Suprapubic skin (tissue), 4 donors: Measurements from ENCODE around the gene COG5. TPM values are rescaled to one million over a fixed set of nuclear protein-coding genes. Genes with fewer than 3 reads are reported as not detected.

Source experiments
- DNase-seq, 2 donors: peaks; one replicate each; pipeline ENCODE4 v3.0.0-alpha.2; 2019; ENCODE audit warnings: low spot score in 2 of 2
- H3K27ac ChIP-seq: fragments of 200-600 bp; sonication (generic); one replicate; pipeline ENCODE4 v1.5.1; 2019
- H3K27me3 ChIP-seq: fragments of 200-600 bp; sonication (generic); one replicate; pipeline ENCODE4 v1.5.1; 2019
- H3K36me3 ChIP-seq: fragments of 200-600 bp; sonication (generic); one replicate; pipeline ENCODE4 v1.5.1; 2019
- H3K4me1 ChIP-seq: fragments of 200-600 bp; sonication (generic); one replicate; pipeline ENCODE4 v1.5.1; 2019
- H3K4me3 ChIP-seq: fragments of 200-600 bp; sonication (generic); one replicate; pipeline ENCODE4 v1.5.1; 2019; ENCODE audit warnings: mild to moderate bottlenecking
- H3K9me3 ChIP-seq: fragments of 200-600 bp; sonication (generic); one replicate; pipeline ENCODE4 v1.5.1; 2019
- EP300 ChIP-seq: sonication (generic); formaldehyde crosslinking; IDR thresholded peaks from one replicate; pipeline ENCODE4 v1.6.1; 2017; ENCODE audit warnings: antibody characterized with exemption
- POLR2A ChIP-seq, 2 donors: fragments of 450-650 bp; IDR thresholded peaks; one replicate each; pipeline ENCODE4 v1.6.1; 2017; ENCODE audit warnings: antibody characterized with exemption in 2 of 2, mild to moderate bottlenecking in 2 of 2, moderate library complexity in 2 of 2
- POLR2AphosphoS5 ChIP-seq, 3 donors: sonication (generic); formaldehyde crosslinking; IDR thresholded peaks; one replicate each; pipeline ENCODE4 v1.6.1; 2017; ENCODE audit warnings: antibody characterized with exemption in 3 of 3
- WGBS: methylation state at CpG from one replicate; pipeline ENCODE4 v1.1.5; 2018; 5-methylcytosine and 5-hydroxymethylcytosine counted together
- total RNA-seq, 4 donors: library from RNA; depleted of rRNA; stranded (reverse); fragments of >200 nt; gene quantifications; one replicate each; pipeline ENCODE4 v1.1.0, GENCODE V29; 2016
- TF ChIP-seq, protein P1 (sequence below), 2 donors: fragments of 200-600 bp in 1 of 2; fragments of 450-650 bp in 1 of 2; sonication (generic) in 1 of 2; IDR thresholded peaks; one replicate each; pipeline ENCODE4 v1.5.1; 2016 to 2019; ENCODE audit warnings: antibody characterized with exemption in 2 of 2, mild to moderate bottlenecking in 1 of 2, moderate library complexity in 1 of 2

Gene COG5
- total RNA-seq, 4 donors from 2014 or later: 31.1 to 60.1 (median 53.7) TPM

DNA sequence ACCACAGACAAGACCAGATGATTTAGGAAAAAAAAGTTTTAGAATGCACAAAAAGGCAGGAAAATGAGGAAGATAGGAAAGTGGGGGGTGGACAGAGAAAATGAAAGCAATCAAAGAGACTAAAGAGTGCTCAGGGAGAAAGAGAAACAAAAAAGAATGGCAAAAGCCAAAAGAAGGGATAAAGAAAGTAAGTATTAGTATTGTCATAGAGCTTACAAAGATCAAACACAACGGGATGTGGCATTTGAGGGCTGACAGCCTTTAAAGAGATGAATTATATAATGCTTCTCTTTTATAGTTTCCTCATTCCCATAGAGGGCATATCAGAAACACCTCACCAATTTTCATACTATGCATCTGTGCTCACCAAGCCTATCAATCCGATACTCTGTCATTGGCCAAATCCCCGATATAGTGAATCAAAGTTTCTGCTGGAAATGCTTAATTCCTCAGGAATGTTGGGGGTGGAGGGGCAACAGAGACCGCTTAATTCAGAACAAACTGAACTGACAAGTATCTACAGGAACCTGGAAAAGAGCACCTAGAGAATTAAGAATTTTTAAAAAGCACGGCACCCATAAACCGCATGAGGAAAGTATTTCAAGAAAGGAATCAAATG, 2.7 kb downstream of the COG5 start:
- Histone ChIP-seq H3K4me1 (peaks cover 50% of the 10 kb centered on the region), H3K9me3 (no peaks in the 10 kb centered on the region), H3K4me3 (no peak overlapping the region), H3K36me3 (peaks cover 10% of the 10 kb centered on the region), H3K27ac (no peak overlapping the region), H3K27me3 (no peaks in the 10 kb centered on the region)
- no peak for DNase-seq
- TF ChIP-seq POLR2AphosphoS5 (IDR thresholded peaks at IDR 0.05): no peak
- TF ChIP-seq, protein P1, sequence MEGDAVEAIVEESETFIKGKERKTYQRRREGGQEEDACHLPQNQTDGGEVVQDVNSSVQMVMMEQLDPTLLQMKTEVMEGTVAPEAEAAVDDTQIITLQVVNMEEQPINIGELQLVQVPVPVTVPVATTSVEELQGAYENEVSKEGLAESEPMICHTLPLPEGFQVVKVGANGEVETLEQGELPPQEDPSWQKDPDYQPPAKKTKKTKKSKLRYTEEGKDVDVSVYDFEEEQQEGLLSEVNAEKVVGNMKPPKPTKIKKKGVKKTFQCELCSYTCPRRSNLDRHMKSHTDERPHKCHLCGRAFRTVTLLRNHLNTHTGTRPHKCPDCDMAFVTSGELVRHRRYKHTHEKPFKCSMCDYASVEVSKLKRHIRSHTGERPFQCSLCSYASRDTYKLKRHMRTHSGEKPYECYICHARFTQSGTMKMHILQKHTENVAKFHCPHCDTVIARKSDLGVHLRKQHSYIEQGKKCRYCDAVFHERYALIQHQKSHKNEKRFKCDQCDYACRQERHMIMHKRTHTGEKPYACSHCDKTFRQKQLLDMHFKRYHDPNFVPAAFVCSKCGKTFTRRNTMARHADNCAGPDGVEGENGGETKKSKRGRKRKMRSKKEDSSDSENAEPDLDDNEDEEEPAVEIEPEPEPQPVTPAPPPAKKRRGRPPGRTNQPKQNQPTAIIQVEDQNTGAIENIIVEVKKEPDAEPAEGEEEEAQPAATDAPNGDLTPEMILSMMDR (IDR thresholded peaks at IDR 0.05): no peak
- no peak for TF ChIP-seq POLR2A (IDR thresholded peaks at IDR 0.05)
- TF ChIP-seq EP300: no peak
- WGBS: 55% methylated on average over 6 of the region's 6 CpGs

DNA sequence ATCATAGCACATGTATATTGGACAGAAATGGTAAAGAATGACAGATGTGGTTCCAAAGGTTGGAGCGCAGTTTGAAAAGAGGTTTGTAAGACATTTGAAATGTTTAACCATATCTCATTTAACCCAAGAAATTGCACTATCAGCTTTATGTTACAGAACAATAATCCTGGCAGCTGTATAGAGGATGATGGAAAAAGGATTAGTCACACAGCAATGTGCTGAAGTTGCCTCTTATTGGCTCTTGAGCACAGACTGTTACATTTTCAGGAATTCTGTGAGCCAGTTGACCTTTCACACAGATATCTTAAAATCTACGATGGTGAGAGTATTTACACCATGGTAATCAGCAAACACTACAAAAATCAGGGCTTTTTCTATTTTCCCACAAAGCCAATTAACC, 3.9 kb downstream of the COG5 start:
- H3K27me3 ChIP-seq: no peaks in the 10 kb centered on the region
- peaks cover 13% of the 10 kb centered on the region for H3K36me3 ChIP-seq
- H3K9me3 ChIP-seq: no peaks in the 10 kb centered on the region
- H3K4me1 ChIP-seq: peaks cover 45% of the 10 kb centered on the region
- TF ChIP-seq, protein P1 (IDR thresholded peaks at IDR 0.05): no peak
- no peak for TF ChIP-seq EP300
- no peak for TF ChIP-seq POLR2AphosphoS5 (IDR thresholded peaks at IDR 0.05)
- no peak for TF ChIP-seq POLR2A (IDR thresholded peaks at IDR 0.05)
- H3K27ac ChIP-seq: no peak overlapping the region
- no peak for DNase-seq
- H3K4me3 ChIP-seq: no peak overlapping the region
- WGBS: 57% methylated on average over 2 of the region's 2 CpGs

GRCh38 chr7:107555893-107556292, 7.8 kb downstream of the COG5 start:
- H3K27me3 ChIP-seq: no peaks in the 10 kb centered on the region
- H3K9me3 ChIP-seq: no peaks in the 10 kb centered on the region
- no peak overlapping the region for H3K4me3 ChIP-seq
- WGBS: 99% methylated on average over 3 of the region's 3 CpGs
- H3K36me3 ChIP-seq: peaks cover 28% of the 10 kb centered on the region
- no peak for TF ChIP-seq EP300
- no peak for TF ChIP-seq POLR2A (IDR thresholded peaks at IDR 0.05)
- TF ChIP-seq POLR2AphosphoS5 (IDR thresholded peaks at IDR 0.05): no peak
- TF ChIP-seq, protein P1 (IDR thresholded peaks at IDR 0.05): no peak
- peaks cover 16% of the 10 kb centered on the region for H3K4me1 ChIP-seq
- DNase-seq: no peak
- no peak overlapping the region for H3K27ac ChIP-seq

- Histone ChIP-seq H3K9me3 (no peaks in the 10 kb centered on the region), H3K4me3 (no peak overlapping the region), H3K27ac (no peak overlapping the region), H3K36me3 (peaks cover 39% of the 10 kb centered on the region), H3K27me3 (no peaks in the 10 kb centered on the region), H3K4me1 (no peaks in the 10 kb centered on the region)
- no peak for DNase-seq
- TF ChIP-seq POLR2AphosphoS5 (IDR thresholded peaks at IDR 0.05) (no peak), POLR2A (IDR thresholded peaks at IDR 0.05) (no peak), EP300 (no peak)
- TF ChIP-seq, protein P1 (IDR thresholded peaks at IDR 0.05): no peak
- 96% methylated on average over 1 of the region's 1 CpG for WGBS
These were observed 11.8 kb downstream of the COG5 start for GRCh38 chr7:107551936-107552335.

DNA sequence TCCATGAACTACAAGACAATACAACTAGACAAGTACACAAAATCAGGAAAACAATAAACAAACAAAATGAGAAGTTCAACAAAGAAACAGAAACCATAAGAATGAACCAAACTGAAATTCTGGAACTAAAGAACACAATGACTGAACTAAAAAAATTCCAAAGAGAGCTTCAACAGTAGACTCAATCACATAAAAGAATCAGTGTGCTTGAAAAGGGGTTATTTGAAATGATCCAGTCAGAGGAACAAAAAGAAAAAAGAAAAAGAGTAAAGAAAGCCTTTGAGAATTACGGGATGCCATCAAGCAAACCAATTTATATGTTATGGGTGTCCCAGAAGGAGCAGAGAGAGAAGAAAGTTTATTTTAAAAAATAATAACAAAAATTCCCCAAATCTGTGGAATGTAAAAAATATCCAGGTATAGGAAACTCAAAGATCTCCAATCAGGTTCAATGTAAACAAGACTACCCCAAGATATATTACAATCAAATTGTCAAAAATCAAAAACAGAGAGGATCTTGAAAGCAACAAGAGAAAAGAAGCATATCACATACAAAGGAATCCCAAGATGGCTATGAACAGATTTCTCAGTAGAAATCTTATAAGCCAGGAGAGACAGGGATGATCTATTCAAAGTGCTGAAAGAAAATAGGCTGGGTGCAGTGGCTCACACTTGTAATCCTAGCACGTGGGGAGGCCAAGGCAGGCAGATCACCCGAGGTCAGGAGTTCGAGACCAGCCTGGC, 18.7 kb downstream of the COG5 start:
- no peaks in the 10 kb centered on the region for H3K9me3 ChIP-seq
- no peak overlapping the region for H3K4me3 ChIP-seq
- H3K36me3 ChIP-seq: peaks cover 44% of the 10 kb centered on the region
- H3K27ac ChIP-seq: no peak overlapping the region
- H3K27me3 ChIP-seq: no peaks in the 10 kb centered on the region
- WGBS: 91% methylated on average over 4 of the region's 4 CpGs
- TF ChIP-seq, protein P1 (IDR thresholded peaks at IDR 0.05): no peak
- TF ChIP-seq POLR2AphosphoS5 (IDR thresholded peaks at IDR 0.05) (no peak), EP300 (no peak), POLR2A (IDR thresholded peaks at IDR 0.05) (no peak)
- no peak for DNase-seq
- no peaks in the 10 kb centered on the region for H3K4me1 ChIP-seq
